GM23338 (cell line): ENCODE results near the gene LYRM2. TPM values are rescaled to one million over a fixed set of nuclear protein-coding genes. Genes with fewer than 3 reads are reported as not detected.

ENCODE experiments used
- ATAC-seq: fragments of 200-7000 bp; cut with Tn5 transposase; 3 replicates; pipeline ENCODE4 v1.9.1; 2020
- DNase-seq: peaks from one replicate; pipeline ENCODE4 v3.0.0-alpha.2; 2015; ENCODE audit warnings: low spot score
- H2AFZ ChIP-seq: fragments of 200-600 bp; sonication (generic); 2 replicates; pipeline ENCODE4 v1.8.0; 2016; ENCODE audit warnings: antibody characterized with exemption, mild to moderate bottlenecking, moderate library complexity
- H3F3A ChIP-seq: fragments of 200-600 bp; sonication (generic); replicated peaks from 2 replicates; pipeline ENCODE4 v1.8.0; 2017; ENCODE audit warnings: antibody characterized with exemption, mixed run types, low read depth
- H3K27ac ChIP-seq: fragments of 200-600 bp; sonication (generic); 2 replicates; pipeline ENCODE4 v1.6.1; 2016; ENCODE audit warnings: low read depth
- H3K27me3 ChIP-seq: fragments of 200-600 bp; sonication (generic); 2 replicates; pipeline ENCODE4 v1.8.0; 2016; ENCODE audit warnings: mild to moderate bottlenecking, mixed run types, moderate library complexity; ENCODE audit not compliant: insufficient read depth
- H3K36me3 ChIP-seq: fragments of 200-600 bp; sonication (generic); 2 replicates; pipeline ENCODE4 v1.8.0; 2016; ENCODE audit warnings: mild to moderate bottlenecking; ENCODE audit not compliant: insufficient read depth
- H3K4me1 ChIP-seq: fragments of 200-600 bp; sonication (generic); 2 replicates; pipeline ENCODE4 v1.8.0; 2016; ENCODE audit warnings: mild to moderate bottlenecking, moderate library complexity; ENCODE audit not compliant: insufficient read depth
- H3K4me2 ChIP-seq: fragments of 200-600 bp; sonication (generic); 2 replicates; pipeline ENCODE4 v1.7.1; 2017; ENCODE audit warnings: mixed run types
- H3K4me3 ChIP-seq: fragments of 200-600 bp; sonication (generic); 2 replicates; pipeline ENCODE4 v1.6.1; 2016; ENCODE audit warnings: mixed run types
- H3K79me2 ChIP-seq: fragments of 200-600 bp; sonication (generic); replicated peaks from 2 replicates; pipeline ENCODE4 v1.8.0; 2017; ENCODE audit warnings: mild to moderate bottlenecking; ENCODE audit not compliant: insufficient read depth
- H3K9me2 ChIP-seq: fragments of 200-600 bp; sonication (generic); 2 replicates; pipeline ENCODE4 v1.8.0; 2017; ENCODE audit not compliant: insufficient read depth
- H4K20me1 ChIP-seq: fragments of 200-600 bp; sonication (generic); replicated peaks from 2 replicates; pipeline ENCODE4 v1.8.0; 2017; ENCODE audit warnings: mild to moderate bottlenecking; ENCODE audit not compliant: insufficient read depth
- H3K27ac Mint-ChIP-seq: 2 replicates; pipeline ENCODE4 v1.8.0; 2020; ENCODE audit warnings: inconsistent platforms, mild to moderate bottlenecking, moderate library complexity, mixed read lengths
- H3K27me3 Mint-ChIP-seq: 3 replicates; pipeline ENCODE4 v1.8.0; 2022; ENCODE audit warnings: low read depth, mild to moderate bottlenecking, moderate library complexity, mixed read lengths, inconsistent platforms; ENCODE audit not compliant: insufficient read depth, poor library complexity
- H3K36me3 Mint-ChIP-seq: 3 replicates; pipeline ENCODE4 v1.8.0; 2021; ENCODE audit warnings: low read depth, mild to moderate bottlenecking, inconsistent platforms, moderate library complexity, mixed read lengths
- H3K4me1 Mint-ChIP-seq: 3 replicates; pipeline ENCODE4 v1.8.0; 2020; ENCODE audit warnings: mild to moderate bottlenecking, inconsistent platforms, mixed read lengths
- H3K4me3 Mint-ChIP-seq: 3 replicates; pipeline ENCODE4 v1.8.0; 2021; ENCODE audit warnings: moderate library complexity, mild to moderate bottlenecking, inconsistent platforms, mixed read lengths
- H3K9me3 Mint-ChIP-seq: 3 replicates; pipeline ENCODE4 v1.8.0; 2020; ENCODE audit warnings: moderate library complexity, mild to moderate bottlenecking, inconsistent platforms, mixed read lengths
- CREB1 ChIP-seq: fragments of 250-450 bp; sonication (Bioruptor Pico); IDR thresholded peaks from 2 replicates; pipeline ENCODE4 v1.5.0; 2020; ENCODE audit warnings: low read depth, mild to moderate bottlenecking, moderate library complexity
- CTCF ChIP-seq, 2 experiments: fragments of 200-600 bp in 1 of 2; sonication (generic) in 1 of 2; conservative IDR thresholded peaks; 2 replicates each; pipeline versions ENCODE4 v1.5.1 to v1.6.1; 2016 to 2017; ENCODE audit warnings: antibody characterized with exemption in 2 of 2, low read depth in 2 of 2, mild to moderate bottlenecking in 2 of 2, moderate library complexity in 1 of 2
- ETS1 ChIP-seq: IDR thresholded peaks from 2 replicates; pipeline ENCODE4 v1.6.1; 2016; ENCODE audit warnings: antibody characterized with exemption
- EZH2 ChIP-seq: fragments of 200-600 bp; sonication (generic); IDR thresholded peaks from one replicate; pipeline ENCODE4 v1.8.0; 2017; ENCODE audit warnings: antibody characterized with exemption, mild to moderate bottlenecking, low read depth; ENCODE audit not compliant: unreplicated experiment
- POLR2AphosphoS5 ChIP-seq: IDR thresholded peaks from 2 replicates; pipeline ENCODE4 v1.6.1; 2016; ENCODE audit warnings: antibody characterized with exemption, low read depth
- REST ChIP-seq: IDR thresholded peaks from one replicate; pipeline ENCODE4 v1.6.1; 2018; ENCODE audit warnings: antibody characterized with exemption; ENCODE audit not compliant: unreplicated experiment
- STAT1 ChIP-seq: IDR thresholded peaks from one replicate; pipeline ENCODE4 v1.6.1; 2016; ENCODE audit warnings: antibody characterized with exemption; ENCODE audit not compliant: unreplicated experiment
- ZNF331 ChIP-seq: fragments of 250-450 bp; sonication (Bioruptor Pico); IDR thresholded peaks from 2 replicates; pipeline ENCODE4 v1.5.0; 2020; ENCODE audit warnings: low read depth, mild to moderate bottlenecking, moderate library complexity
- ZNF462 ChIP-seq: fragments of 250-450 bp; sonication (Bioruptor Pico); IDR thresholded peaks from 2 replicates; pipeline ENCODE4 v1.5.0; 2020; ENCODE audit warnings: mild to moderate bottlenecking, moderate library complexity
- polyA plus RNA-seq: library from polyadenylated mRNA; unstranded; fragments of >200 nt; fragmentation: Nextera tagmentation; extraction: Ambion mirVana; gene quantifications from 2 replicates; pipeline ENCODE4 v1.2.1, GENCODE V29; 2016
- total RNA-seq: library from RNA; depleted of rRNA; stranded (reverse); fragments of >200 nt; shearing (Covaris generic); gene quantifications from 2 replicates; pipeline ENCODE4 v1.2.3, GENCODE V29; 2014

LYRM2 gene
- total and polyA plus RNA-seq, 2 experiments from 2014 or later, result 20.3 to 67.3 TPM

GRCh38 chr6:89597372-89597771 lies 41.2 kb downstream of the LYRM2 start (continued):
- no peak for TF ChIP-seq ZNF462 (CRISPR knock-in tag)
- no peak for TF ChIP-seq EZH2
- TF ChIP-seq POLR2AphosphoS5, result no peak
- no peak for TF ChIP-seq ETS1
- TF ChIP-seq ZNF331 (CRISPR knock-in tag), result no peak
- no peak for TF ChIP-seq CREB1 (CRISPR knock-in tag)

GRCh38 chr6:89596484-89596883 lies 42.1 kb downstream of the LYRM2 start:
- Histone ChIP-seq H3K36me3 (no peaks in the 10 kb centered on the region), H3F3A (no peaks in the 10 kb centered on the region), H3K27ac (no peak overlapping the region), H3K4me3 (no peak overlapping the region), H3K9me2 (peaks cover 3% of the 10 kb centered on the region; the same call in 1 of the 2 replicates), H3K27me3 (no peaks in the 10 kb centered on the region), H2AFZ (no peak overlapping the region), H3K4me1 (no peaks in the 10 kb centered on the region), H4K20me1 (no peaks in the 10 kb centered on the region), H3K79me2 (no peaks in the 10 kb centered on the region), H3K4me2 (no peak overlapping the region)
- Mint-ChIP-seq H3K4me1 (peaks cover 2% of the 10 kb centered on the region), H3K36me3 (no peaks in the 10 kb centered on the region), H3K4me3 (no peak overlapping the region), H3K27me3 (no peaks in the 10 kb centered on the region), H3K9me3 (no peaks in the 10 kb centered on the region), H3K27ac (no peak overlapping the region)
- peak; percentile 63 for ATAC-seq
- DNase-seq, result no peak
- no peak for TF ChIP-seq CREB1 (CRISPR knock-in tag)
- no peak for TF ChIP-seq REST
- no peak for TF ChIP-seq CTCF (conservative IDR thresholded peaks at IDR 0.05; ENCODE audit: low read depth in 2 of 2)
- no peak for TF ChIP-seq POLR2AphosphoS5
- no peak for TF ChIP-seq STAT1
- TF ChIP-seq ETS1, result no peak
